ENCODE measurements around the gene PGP.

PGP gene

DNA sequence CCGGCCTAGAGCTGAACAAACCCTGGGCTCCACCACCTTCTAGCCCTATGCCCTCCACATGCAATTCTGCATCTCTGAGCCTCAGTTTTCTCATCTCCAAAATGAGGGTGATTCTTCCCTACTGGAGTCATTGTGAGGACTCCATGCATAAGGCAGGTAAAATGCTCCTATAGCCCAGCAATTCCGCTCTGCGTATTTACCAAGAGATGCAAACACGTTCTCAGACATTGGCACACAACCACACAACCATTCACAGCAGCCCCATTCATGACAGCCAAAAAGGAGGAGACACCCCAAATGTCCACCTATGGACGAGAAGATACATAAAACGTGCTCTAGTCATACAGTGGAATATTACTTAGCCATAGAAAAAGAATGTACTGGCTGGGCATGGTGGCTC, 14.3 kb downstream of the PGP start:
- DNase-seq: no peak

GRCh38 chr16:2199621-2200139, 15.0 kb downstream of the PGP start:
- no peak for DNase-seq

GRCh38 chr16:2199095-2199494, 15.5 kb downstream of the PGP start:
- DNase-seq: no peak

- DNase-seq: no peak
These were observed 16.4 kb downstream of the PGP start for GRCh38 chr16:2198283-2198682.

GRCh38 chr16:2197765-2198164, 16.9 kb downstream of the PGP start:
- no peak for DNase-seq

GRCh38 chr16:2196981-2197511, 17.6 kb downstream of the PGP start:
- DNase-seq: no peak

DNA sequence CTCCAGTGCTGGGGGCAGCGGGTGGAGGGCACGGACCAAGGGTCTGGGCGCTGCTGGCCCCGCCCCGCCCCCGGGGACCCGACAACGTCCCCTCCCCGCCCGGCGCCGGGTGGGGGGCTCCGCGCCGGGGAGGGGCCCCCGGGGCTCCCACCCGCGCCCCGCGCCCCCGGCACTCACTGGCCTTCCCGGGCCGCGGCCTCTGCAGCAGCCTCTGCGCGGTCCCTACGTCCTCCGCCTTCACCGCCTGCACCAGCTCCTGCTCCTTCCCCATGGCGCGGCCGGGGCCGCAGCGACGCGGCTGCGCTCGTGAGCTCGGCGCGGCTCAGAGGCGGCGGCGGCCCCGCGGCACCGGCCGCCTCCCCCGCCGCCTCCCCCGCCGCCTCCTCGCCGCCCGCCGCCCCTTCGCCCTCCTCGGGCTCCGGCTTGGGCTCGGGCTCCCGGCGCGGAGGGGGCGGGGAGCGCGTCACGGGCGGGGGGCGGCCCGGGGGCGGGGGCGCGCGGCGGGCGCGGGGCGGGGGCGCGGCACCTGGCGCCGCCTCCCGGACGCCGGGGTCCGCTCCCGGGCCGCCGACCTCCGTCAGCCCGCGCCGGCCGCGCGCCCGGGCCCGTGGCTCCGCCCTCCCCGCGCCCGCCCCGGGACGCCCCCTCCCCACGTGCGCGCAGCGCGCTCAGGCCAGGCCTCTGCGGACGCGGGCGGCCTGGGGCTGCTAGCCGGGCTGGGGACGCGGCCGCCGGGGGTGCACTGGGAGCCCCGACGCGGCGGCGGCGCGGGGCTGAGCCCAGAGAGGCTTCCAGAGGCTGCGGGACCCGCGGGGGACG, 18.3 kb downstream of the PGP start, which contains the start of gene CASKIN1:
Gene CASKIN1, minus strand, starts transcription at position 444 of the 819 bp plus-strand sequence. Its CDS starts 173 bp downstream, at position 271.
- peak in 4 of 56 donors; percentile 18 to 45 (median 32) for DNase-seq

DNA sequence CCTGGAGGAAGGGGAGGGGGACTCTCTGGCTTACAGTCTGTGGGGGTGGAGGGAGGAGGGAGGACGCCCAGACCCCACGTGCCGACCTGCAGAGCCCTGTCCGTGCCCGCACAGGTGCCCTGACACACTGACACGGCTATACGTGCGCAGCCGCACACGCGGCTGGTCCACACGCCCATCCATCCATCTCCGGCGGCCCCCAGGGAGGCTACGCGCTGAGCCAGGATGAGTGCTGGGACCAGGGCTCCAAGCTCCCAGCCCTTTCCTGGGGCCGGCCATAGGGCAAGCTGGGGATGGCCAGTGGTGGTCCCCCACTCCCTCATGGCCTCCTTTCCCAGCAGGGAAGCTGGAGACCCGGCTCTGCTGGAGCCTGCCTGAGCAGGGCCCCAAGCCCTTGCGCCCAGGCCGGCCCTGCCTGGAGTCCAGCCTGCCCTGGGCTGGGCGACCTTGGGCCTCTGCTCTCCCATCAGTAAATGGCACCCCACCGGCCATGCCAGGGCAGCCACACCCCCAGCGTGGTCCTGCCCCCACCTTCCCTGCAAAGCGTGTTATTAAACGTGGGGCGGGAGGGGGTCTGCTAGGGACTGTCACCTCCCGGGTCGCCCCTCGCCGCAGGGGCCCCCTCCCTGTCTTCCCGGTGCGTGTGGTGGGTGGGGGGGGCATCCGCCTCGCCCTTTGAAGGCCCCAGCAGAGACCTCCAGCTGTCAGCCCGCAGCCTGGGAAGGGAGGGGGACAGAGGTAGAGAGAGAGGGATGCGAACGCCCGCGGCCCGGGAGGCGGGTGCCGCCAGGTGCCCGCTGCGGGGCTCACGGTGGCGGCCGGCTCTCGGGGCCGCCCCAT, 19.1 kb downstream of the PGP start:
- DNase-seq: no peak

DNA sequence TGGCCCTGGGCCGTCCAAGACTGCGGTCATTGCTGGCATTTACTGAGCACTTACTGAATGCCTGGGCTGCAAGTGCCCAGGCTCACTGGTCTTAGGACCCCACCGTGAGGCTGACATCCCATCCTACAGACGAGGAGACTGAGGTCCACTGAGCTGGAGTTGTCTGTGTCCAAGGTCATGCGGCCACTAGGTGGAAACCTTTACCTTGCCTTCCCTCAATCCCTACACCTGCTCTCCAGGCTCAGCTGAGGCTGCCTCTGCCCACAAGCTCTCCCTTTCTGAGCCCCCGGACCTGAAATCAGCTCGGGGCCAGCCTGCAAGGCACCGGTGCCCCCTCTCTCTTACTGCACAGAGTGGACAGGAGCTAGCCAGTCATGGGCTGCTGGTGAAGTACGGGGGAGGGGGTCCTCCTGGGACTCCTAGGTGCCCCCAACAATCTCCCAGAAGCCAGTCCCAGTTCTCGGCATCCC, 19.8 kb downstream of the PGP start:
- no peak for DNase-seq

DNA sequence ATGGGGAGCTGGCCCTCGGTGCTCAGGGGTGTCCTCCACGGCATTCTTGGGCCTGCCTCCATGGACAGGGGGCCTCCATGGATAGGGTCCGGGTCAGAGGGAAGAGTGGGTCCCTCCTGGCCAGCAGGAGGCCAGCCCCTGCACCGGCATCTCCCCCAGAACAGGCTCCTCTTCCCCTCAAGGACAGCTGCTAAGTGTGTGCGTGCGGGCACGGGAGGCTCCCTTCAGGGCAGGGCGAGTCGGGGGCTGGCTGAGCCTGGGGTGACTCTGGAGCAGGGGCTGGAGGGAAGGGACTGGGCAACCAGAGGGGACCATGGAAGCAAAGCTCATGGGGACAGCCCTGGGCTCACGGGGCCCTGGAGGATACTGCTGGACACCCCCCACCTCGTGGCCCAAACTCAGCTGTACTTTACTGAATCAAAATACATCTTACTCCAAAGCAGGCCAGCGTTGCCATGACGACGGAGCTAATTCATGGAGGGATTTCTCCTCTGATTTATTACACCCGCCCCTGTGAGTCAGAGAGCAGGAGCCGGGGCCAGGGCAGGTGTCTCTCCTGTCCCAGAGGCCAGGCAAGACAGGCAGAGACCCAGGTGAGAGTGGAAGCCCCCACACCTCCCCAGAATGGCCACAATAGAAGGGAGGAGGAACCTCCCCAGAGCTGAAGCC, 20.3 kb downstream of the PGP start:
- DNase-seq: peak in 3 of 56 donors; percentile 6 to 37 (median 19)

- DNase-seq: peak in 3 of 56 donors; percentile 30 to 53 (median 35)
These were observed 23.3 kb downstream of the PGP start for GRCh38 chr16:2191446-2191706.

GRCh38 chr16:2190659-2191445, 23.8 kb downstream of the PGP start:
- DNase-seq: peak in 42 of 56 donors; percentile 8 to 70 (median 46)

- DNase-seq: no peak
These were observed 24.5 kb downstream of the PGP start for GRCh38 chr16:2190002-2190658.

- no peak for DNase-seq
These were observed 25.3 kb downstream of the PGP start for GRCh38 chr16:2189252-2189893.

- no peak for DNase-seq
These were observed 26.2 kb downstream of the PGP start for GRCh38 chr16:2188395-2188794.

GRCh38 chr16:2187212-2187611, 27.4 kb downstream of the PGP start:
- DNase-seq: no peak

- DNase-seq: no peak
These were observed 28.1 kb downstream of the PGP start for GRCh38 chr16:2186505-2186904.

- no peak for DNase-seq
These were observed 28.6 kb downstream of the PGP start for GRCh38 chr16:2186064-2186463.

GRCh38 chr16:2184962-2185361, 29.7 kb downstream of the PGP start:
- no peak for DNase-seq
